ENCODE measurements around the gene USP9X.
"Not testable (repeated sequence)": the region's sequence is repeated elsewhere in the genome, so short reads cannot be mapped to it uniquely, and the experiment has no call there.

Gene USP9X

GRCh38 chrX:41133551-41133950 is 48.3 kb downstream of the USP9X start:
- Histone ChIP-seq H3K9ac (ENCODE audit: low read depth, low read length) (no peak overlapping the region), H3K4me1 (ENCODE audit: insufficient read depth, low read length) (no peaks in the 10 kb centered on the region), H3K27ac (ENCODE audit: low read length) (no peak overlapping the region), H3K4me3 (ENCODE audit: low read length) (no peak overlapping the region), H3K36me3 (ENCODE audit: insufficient read depth, low read depth, low read length) (peaks cover 83% of the 10 kb centered on the region), H3K27me3 (ENCODE audit: insufficient read depth, low read length) (no peaks in the 10 kb centered on the region), H3K9me3 (ENCODE audit: insufficient read depth, low read depth, low read length) (no peaks in the 10 kb centered on the region)

- Histone ChIP-seq H3K36me3 (ENCODE audit: insufficient read depth, low read depth, low read length) (peaks cover 97% of the 10 kb centered on the region), H3K4me3 (ENCODE audit: low read length) (no peak overlapping the region), H3K4me1 (ENCODE audit: insufficient read depth, low read length) (no peaks in the 10 kb centered on the region), H3K27ac (ENCODE audit: low read length) (no peak overlapping the region), H3K27me3 (ENCODE audit: insufficient read depth, low read length) (no peaks in the 10 kb centered on the region), H3K9ac (ENCODE audit: low read depth, low read length) (no peak overlapping the region), H3K9me3 (ENCODE audit: insufficient read depth, low read depth, low read length) (no peaks in the 10 kb centered on the region)
Measured at GRCh38 chrX:41137589-41137988, 52.3 kb downstream of the USP9X start.

- H3K9ac ChIP-seq (ENCODE audit: low read depth, low read length), result no peak overlapping the region
- no peaks in the 10 kb centered on the region for H3K4me1 ChIP-seq (ENCODE audit: insufficient read depth, low read length)
- no peaks in the 10 kb centered on the region for H3K9me3 ChIP-seq (ENCODE audit: insufficient read depth, low read depth, low read length)
- no peak overlapping the region for H3K4me3 ChIP-seq (ENCODE audit: low read length)
- peaks cover 98% of the 10 kb centered on the region for H3K36me3 ChIP-seq (ENCODE audit: insufficient read depth, low read depth, low read length)
- no peaks in the 10 kb centered on the region for H3K27me3 ChIP-seq (ENCODE audit: insufficient read depth, low read length)
- no peak overlapping the region for H3K27ac ChIP-seq (ENCODE audit: low read length)
Measured at GRCh38 chrX:41142130-41142910, 57.1 kb downstream of the USP9X start.

GRCh38 chrX:41144873-41145272 is 59.6 kb downstream of the USP9X start:
- H3K4me1 ChIP-seq (ENCODE audit: insufficient read depth, low read length), result no peaks in the 10 kb centered on the region
- no peak overlapping the region for H3K9ac ChIP-seq (ENCODE audit: low read depth, low read length)
- no peaks in the 10 kb centered on the region for H3K9me3 ChIP-seq (ENCODE audit: insufficient read depth, low read depth, low read length)
- H3K36me3 ChIP-seq (ENCODE audit: insufficient read depth, low read depth, low read length), result peaks cover 99% of the 10 kb centered on the region
- H3K27ac ChIP-seq (ENCODE audit: low read length), result no peak overlapping the region
- H3K27me3 ChIP-seq (ENCODE audit: insufficient read depth, low read length), result no peaks in the 10 kb centered on the region
- no peak overlapping the region for H3K4me3 ChIP-seq (ENCODE audit: low read length)

GRCh38 chrX:41145920-41146608 is 60.8 kb downstream of the USP9X start:
- no peak overlapping the region for H3K9ac ChIP-seq (ENCODE audit: low read depth, low read length)
- no peaks in the 10 kb centered on the region for H3K27me3 ChIP-seq (ENCODE audit: insufficient read depth, low read length)
- no peaks in the 10 kb centered on the region for H3K9me3 ChIP-seq (ENCODE audit: insufficient read depth, low read depth, low read length)
- peaks cover 99% of the 10 kb centered on the region for H3K36me3 ChIP-seq (ENCODE audit: insufficient read depth, low read depth, low read length)
- no peak overlapping the region for H3K4me3 ChIP-seq (ENCODE audit: low read length)
- no peaks in the 10 kb centered on the region for H3K4me1 ChIP-seq (ENCODE audit: insufficient read depth, low read length)
- no peak overlapping the region for H3K27ac ChIP-seq (ENCODE audit: low read length)

GRCh38 chrX:41148553-41148952 is 63.3 kb downstream of the USP9X start:
- H3K9me3 ChIP-seq (ENCODE audit: insufficient read depth, low read depth, low read length), result no peaks in the 10 kb centered on the region
- H3K4me1 ChIP-seq (ENCODE audit: insufficient read depth, low read length), result no peaks in the 10 kb centered on the region
- peaks cover 99% of the 10 kb centered on the region for H3K36me3 ChIP-seq (ENCODE audit: insufficient read depth, low read depth, low read length)
- H3K4me3 ChIP-seq (ENCODE audit: low read length), result no peak overlapping the region
- no peak overlapping the region for H3K9ac ChIP-seq (ENCODE audit: low read depth, low read length)
- no peak overlapping the region for H3K27ac ChIP-seq (ENCODE audit: low read length)
- no peaks in the 10 kb centered on the region for H3K27me3 ChIP-seq (ENCODE audit: insufficient read depth, low read length)

- H3K9ac ChIP-seq (ENCODE audit: low read depth, low read length), result no peak overlapping the region
- H3K36me3 ChIP-seq (ENCODE audit: insufficient read depth, low read depth, low read length), result peaks cover 99% of the 10 kb centered on the region
- no peak overlapping the region for H3K27ac ChIP-seq (ENCODE audit: low read length)
- no peak overlapping the region for H3K4me3 ChIP-seq (ENCODE audit: low read length)
- H3K9me3 ChIP-seq (ENCODE audit: insufficient read depth, low read depth, low read length), result no peaks in the 10 kb centered on the region
- no peaks in the 10 kb centered on the region for H3K27me3 ChIP-seq (ENCODE audit: insufficient read depth, low read length)
- no peaks in the 10 kb centered on the region for H3K4me1 ChIP-seq (ENCODE audit: insufficient read depth, low read length)
Measured at GRCh38 chrX:41150043-41150442, 64.8 kb downstream of the USP9X start.

GRCh38 chrX:41151726-41152125 is 66.5 kb downstream of the USP9X start:
- H3K36me3 ChIP-seq (ENCODE audit: insufficient read depth, low read depth, low read length), result peaks cover 99% of the 10 kb centered on the region
- not testable (repeated sequence) for H3K4me1 ChIP-seq (ENCODE audit: insufficient read depth, low read length); H3K9ac ChIP-seq (ENCODE audit: low read depth, low read length); H3K27me3 ChIP-seq (ENCODE audit: insufficient read depth, low read length); H3K4me3 ChIP-seq (ENCODE audit: low read length); H3K27ac ChIP-seq (ENCODE audit: low read length); H3K9me3 ChIP-seq (ENCODE audit: insufficient read depth, low read depth, low read length)

- H3K36me3 ChIP-seq (ENCODE audit: insufficient read depth, low read depth, low read length), result peaks cover 99% of the 10 kb centered on the region
- H3K9me3 ChIP-seq (ENCODE audit: insufficient read depth, low read depth, low read length), result no peaks in the 10 kb centered on the region
- no peak overlapping the region for H3K4me3 ChIP-seq (ENCODE audit: low read length)
- no peak overlapping the region for H3K27ac ChIP-seq (ENCODE audit: low read length)
- H3K9ac ChIP-seq (ENCODE audit: low read depth, low read length), result no peak overlapping the region
- no peaks in the 10 kb centered on the region for H3K27me3 ChIP-seq (ENCODE audit: insufficient read depth, low read length)
- H3K4me1 ChIP-seq (ENCODE audit: insufficient read depth, low read length), result no peaks in the 10 kb centered on the region
Measured at GRCh38 chrX:41152221-41152620, 67.0 kb downstream of the USP9X start.

- Histone ChIP-seq H3K4me1 (ENCODE audit: insufficient read depth, low read length) (no peaks in the 10 kb centered on the region), H3K9me3 (ENCODE audit: insufficient read depth, low read depth, low read length) (no peaks in the 10 kb centered on the region), H3K36me3 (ENCODE audit: insufficient read depth, low read depth, low read length) (peaks cover 97% of the 10 kb centered on the region), H3K4me3 (ENCODE audit: low read length) (no peak overlapping the region), H3K9ac (ENCODE audit: low read depth, low read length) (no peak overlapping the region), H3K27me3 (ENCODE audit: insufficient read depth, low read length) (no peaks in the 10 kb centered on the region), H3K27ac (ENCODE audit: low read length) (no peak overlapping the region)
Measured at GRCh38 chrX:41153448-41153847, 68.2 kb downstream of the USP9X start.

- H3K27me3 ChIP-seq (ENCODE audit: insufficient read depth, low read length), result no peaks in the 10 kb centered on the region
- H3K4me1 ChIP-seq (ENCODE audit: insufficient read depth, low read length), result no peaks in the 10 kb centered on the region
- H3K27ac ChIP-seq (ENCODE audit: low read length), result no peak overlapping the region
- H3K9me3 ChIP-seq (ENCODE audit: insufficient read depth, low read depth, low read length), result no peaks in the 10 kb centered on the region
- no peak overlapping the region for H3K9ac ChIP-seq (ENCODE audit: low read depth, low read length)
- peaks cover 97% of the 10 kb centered on the region for H3K36me3 ChIP-seq (ENCODE audit: insufficient read depth, low read depth, low read length)
- H3K4me3 ChIP-seq (ENCODE audit: low read length), result no peak overlapping the region
Measured at GRCh38 chrX:41153957-41154356, 68.7 kb downstream of the USP9X start.

GRCh38 chrX:41164449-41164848 is 79.2 kb downstream of the USP9X start:
- H3K36me3 ChIP-seq (ENCODE audit: insufficient read depth, low read depth, low read length), result peaks cover 88% of the 10 kb centered on the region
- no peaks in the 10 kb centered on the region for H3K27me3 ChIP-seq (ENCODE audit: insufficient read depth, low read length)
- no peaks in the 10 kb centered on the region for H3K9me3 ChIP-seq (ENCODE audit: insufficient read depth, low read depth, low read length)
- no peak overlapping the region for H3K9ac ChIP-seq (ENCODE audit: low read depth, low read length)
- H3K27ac ChIP-seq (ENCODE audit: low read length), result no peak overlapping the region
- H3K4me1 ChIP-seq (ENCODE audit: insufficient read depth, low read length), result no peaks in the 10 kb centered on the region
- H3K4me3 ChIP-seq (ENCODE audit: low read length), result no peak overlapping the region
